Measurements from ENCODE around the gene MAP2.

MAP2 gene

DNA sequence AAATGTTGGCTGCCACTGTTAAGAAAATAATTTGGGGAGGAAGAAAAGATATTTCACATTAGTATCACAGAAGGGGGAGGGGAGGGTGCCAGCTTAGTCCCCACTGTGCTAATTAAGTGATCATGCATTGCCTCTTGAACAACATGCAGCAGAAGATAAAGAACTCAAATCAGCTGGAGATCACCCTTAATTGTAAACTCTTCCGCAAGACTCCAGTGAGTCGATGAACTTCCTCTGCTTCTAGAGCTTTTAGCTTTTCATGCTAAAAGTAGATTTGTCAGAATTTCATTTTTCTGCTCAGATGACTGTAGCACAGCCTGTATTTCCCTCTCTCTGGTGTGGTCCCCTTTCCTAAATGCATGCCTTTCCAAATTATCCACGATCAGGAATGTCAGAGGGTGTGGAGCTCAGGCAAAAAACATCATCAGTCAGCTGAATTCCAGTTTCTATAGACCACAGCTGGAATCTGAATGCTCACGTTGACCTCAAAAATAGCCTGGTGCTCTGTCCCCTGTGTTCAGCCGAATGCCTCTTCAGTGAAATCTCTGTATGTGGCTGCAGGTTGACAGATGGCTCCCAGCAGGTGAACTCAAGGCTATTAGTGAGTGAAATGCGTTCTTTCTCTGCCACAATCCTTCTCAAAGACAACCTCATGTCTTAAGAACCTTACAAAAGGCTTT is 191.0 kb downstream of the MAP2 start:
- H3K4me1 ChIP-seq (ENCODE audit: control insufficient read depth, insufficient read depth, low read length) = no peaks in the 10 kb centered on the region
- H3K36me3 ChIP-seq (ENCODE audit: control insufficient read depth in 2 of 2, insufficient read depth in 2 of 2, low read length in 2 of 2) = no peaks in the 10 kb centered on the region
- no peaks in the 10 kb centered on the region for H3K9me3 ChIP-seq (ENCODE audit: control insufficient read depth in 2 of 2, low read length in 2 of 2)
- H3K27ac ChIP-seq (ENCODE audit: low read length) = no peak overlapping the region
- H3K9ac ChIP-seq (ENCODE audit: low read length in 2 of 2) = no peak overlapping the region
- H3K4me3 ChIP-seq (ENCODE audit: low read length in 2 of 2) = no peak overlapping the region
- no peaks in the 10 kb centered on the region for H3K27me3 ChIP-seq (ENCODE audit: control insufficient read depth in 1 of 2, insufficient read depth in 2 of 2, low read length in 2 of 2)

DNA sequence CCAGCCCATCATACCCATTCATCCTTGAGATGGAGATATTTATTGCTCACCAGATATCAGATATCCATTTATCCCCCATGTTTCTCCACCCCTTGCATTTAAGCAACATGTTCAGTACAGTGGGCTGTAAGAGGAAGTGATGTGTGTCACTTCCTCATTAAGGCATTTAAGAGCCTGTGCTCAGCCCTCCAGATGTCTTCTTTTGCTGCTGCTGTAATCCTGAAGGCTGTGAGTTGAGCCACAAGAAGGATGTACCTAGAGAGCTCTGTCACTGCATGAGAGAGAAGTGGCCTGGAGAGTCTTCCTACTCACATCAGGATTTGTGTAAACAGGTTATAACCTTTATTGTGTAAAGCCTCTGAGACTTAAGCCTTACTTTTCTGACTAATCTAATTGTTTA is 195.9 kb downstream of the MAP2 start:
- H3K36me3 ChIP-seq (ENCODE audit: control insufficient read depth in 2 of 2, insufficient read depth in 2 of 2, low read length in 2 of 2) = no peaks in the 10 kb centered on the region
- H3K9ac ChIP-seq (ENCODE audit: low read length in 2 of 2) = no peak overlapping the region
- no peak overlapping the region for H3K4me3 ChIP-seq (ENCODE audit: low read length in 2 of 2)
- no peaks in the 10 kb centered on the region for H3K27me3 ChIP-seq (ENCODE audit: control insufficient read depth in 1 of 2, insufficient read depth in 2 of 2, low read length in 2 of 2)
- no peaks in the 10 kb centered on the region for H3K9me3 ChIP-seq (ENCODE audit: control insufficient read depth in 2 of 2, low read length in 2 of 2)
- no peaks in the 10 kb centered on the region for H3K4me1 ChIP-seq (ENCODE audit: control insufficient read depth, insufficient read depth, low read length)
- no peak overlapping the region for H3K27ac ChIP-seq (ENCODE audit: low read length)

DNA sequence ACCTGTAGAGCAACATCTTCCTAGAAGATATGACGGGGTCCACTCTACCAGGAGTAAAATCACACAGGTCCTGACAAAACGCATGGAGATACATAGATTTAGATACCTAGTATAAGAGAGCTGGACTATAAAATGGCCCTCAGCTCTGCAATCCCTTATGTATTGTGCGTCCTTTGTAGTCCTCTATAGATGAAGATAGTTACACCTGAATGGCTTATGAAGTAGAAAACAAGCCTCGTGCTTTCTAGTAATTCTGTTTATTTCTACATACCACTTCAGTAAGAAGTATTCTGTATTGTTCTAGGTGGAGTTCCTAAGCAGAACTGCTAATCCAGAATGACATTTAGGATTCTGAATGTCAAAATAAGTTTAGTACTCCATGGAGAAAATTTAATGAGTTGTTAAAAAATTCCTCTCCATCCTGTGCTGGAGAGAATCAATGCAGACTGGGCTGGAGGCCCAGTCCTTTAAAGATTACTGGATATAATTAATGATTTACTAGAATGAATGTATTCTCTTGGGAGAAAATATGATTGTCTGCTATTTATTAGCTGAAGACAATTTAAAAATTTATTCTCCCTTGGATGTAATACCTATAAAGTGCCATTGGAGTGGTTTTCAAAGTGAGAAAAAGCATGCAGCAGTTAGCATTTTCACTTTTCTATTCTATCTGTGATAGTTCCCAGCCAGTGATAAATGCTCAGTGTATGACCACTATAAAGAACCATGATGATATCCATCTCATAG is 200.5 kb downstream of the MAP2 start:
- no peak overlapping the region for H3K27ac ChIP-seq (ENCODE audit: low read length)
- no peaks in the 10 kb centered on the region for H3K27me3 ChIP-seq (ENCODE audit: control insufficient read depth in 1 of 2, insufficient read depth in 2 of 2, low read length in 2 of 2)
- no peaks in the 10 kb centered on the region for H3K9me3 ChIP-seq (ENCODE audit: control insufficient read depth in 2 of 2, low read length in 2 of 2)
- H3K4me1 ChIP-seq (ENCODE audit: control insufficient read depth, insufficient read depth, low read length) = no peaks in the 10 kb centered on the region
- no peaks in the 10 kb centered on the region for H3K36me3 ChIP-seq (ENCODE audit: control insufficient read depth in 2 of 2, insufficient read depth in 2 of 2, low read length in 2 of 2)
- H3K9ac ChIP-seq (ENCODE audit: low read length in 2 of 2) = no peak overlapping the region
- no peak overlapping the region for H3K4me3 ChIP-seq (ENCODE audit: low read length in 2 of 2)

DNA sequence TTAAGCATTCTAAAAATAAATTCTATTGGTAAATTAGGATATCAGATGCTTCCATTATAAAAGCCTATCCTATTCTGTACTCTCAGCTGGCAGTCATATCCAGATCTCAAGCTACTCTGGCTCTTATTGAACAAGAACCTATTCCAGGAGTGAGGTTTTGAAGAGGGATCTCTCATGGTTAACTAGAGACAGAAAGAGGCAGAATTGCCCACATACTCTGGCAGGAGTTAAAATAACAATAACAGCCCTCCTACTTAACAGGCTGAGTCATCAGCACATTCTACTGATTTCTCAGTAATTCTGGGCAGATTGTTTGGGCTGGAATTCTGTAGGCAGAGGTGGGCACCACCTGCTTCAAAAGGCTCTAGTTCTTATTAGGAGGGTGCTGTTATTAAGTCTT is 205.8 kb downstream of the MAP2 start:
- H3K4me1 ChIP-seq (ENCODE audit: control insufficient read depth, insufficient read depth, low read length) = no peaks in the 10 kb centered on the region

DNA sequence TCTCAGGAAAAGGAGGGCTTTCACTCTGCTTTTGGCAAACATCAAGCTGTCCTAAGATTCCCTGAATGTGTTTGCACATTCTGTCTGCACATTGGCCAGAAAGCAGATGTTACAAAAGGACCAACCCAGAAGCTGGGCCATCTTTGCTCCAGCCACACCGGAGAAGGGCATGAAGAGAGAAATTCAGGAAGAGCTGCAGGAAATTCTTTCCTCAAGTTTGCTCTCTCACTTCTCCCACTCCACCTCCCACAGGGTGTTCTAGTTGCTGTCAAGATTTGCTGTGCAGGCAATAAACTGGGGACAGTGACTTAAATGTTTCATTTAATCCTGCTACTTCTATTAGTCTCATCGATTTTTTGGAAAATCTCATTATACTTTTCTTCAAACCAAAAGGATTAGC is 210.1 kb downstream of the MAP2 start:
- Histone ChIP-seq H3K36me3 (ENCODE audit: control insufficient read depth in 2 of 2, insufficient read depth in 2 of 2, low read length in 2 of 2) (no peaks in the 10 kb centered on the region), H3K27ac (ENCODE audit: low read length) (no peak overlapping the region), H3K9me3 (ENCODE audit: control insufficient read depth in 2 of 2, low read length in 2 of 2) (no peaks in the 10 kb centered on the region), H3K4me1 (ENCODE audit: control insufficient read depth, insufficient read depth, low read length) (no peaks in the 10 kb centered on the region), H3K4me3 (ENCODE audit: low read length in 2 of 2) (no peak overlapping the region), H3K9ac (ENCODE audit: low read length in 2 of 2) (no peak overlapping the region), H3K27me3 (ENCODE audit: control insufficient read depth in 1 of 2, insufficient read depth in 2 of 2, low read length in 2 of 2) (no peaks in the 10 kb centered on the region)

More for the DNA sequence above, 205.8 kb downstream of the MAP2 start:
- Histone ChIP-seq H3K4me3 (ENCODE audit: low read length in 2 of 2) (no peak overlapping the region), H3K36me3 (ENCODE audit: control insufficient read depth in 2 of 2, insufficient read depth in 2 of 2, low read length in 2 of 2) (no peaks in the 10 kb centered on the region), H3K9me3 (ENCODE audit: control insufficient read depth in 2 of 2, low read length in 2 of 2) (no peaks in the 10 kb centered on the region), H3K27ac (ENCODE audit: low read length) (no peak overlapping the region), H3K9ac (ENCODE audit: low read length in 2 of 2) (no peak overlapping the region), H3K27me3 (ENCODE audit: control insufficient read depth in 1 of 2, insufficient read depth in 2 of 2, low read length in 2 of 2) (no peaks in the 10 kb centered on the region)

DNA sequence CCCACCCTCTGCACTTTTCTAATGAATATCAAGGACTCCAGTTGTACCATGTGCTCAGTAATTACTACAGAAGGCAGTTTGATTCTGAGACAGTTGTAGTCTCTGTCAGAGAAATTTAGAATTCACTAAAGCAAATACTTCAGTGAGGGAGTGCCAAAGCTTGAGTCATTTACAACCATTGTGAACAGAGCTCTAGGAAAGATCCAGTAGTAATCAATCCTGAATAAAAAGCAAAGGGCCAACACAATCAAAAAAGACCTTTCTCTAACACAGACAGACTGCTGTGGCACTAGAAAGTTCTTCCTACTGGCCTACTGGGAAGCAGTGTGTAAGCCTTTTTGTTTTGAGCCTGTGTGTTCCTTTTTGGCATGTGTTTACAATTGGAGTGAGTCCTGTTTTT is 212.2 kb downstream of the MAP2 start:
- Histone ChIP-seq H3K27me3 (ENCODE audit: control insufficient read depth in 1 of 2, insufficient read depth in 2 of 2, low read length in 2 of 2) (no peaks in the 10 kb centered on the region), H3K36me3 (ENCODE audit: control insufficient read depth in 2 of 2, insufficient read depth in 2 of 2, low read length in 2 of 2) (no peaks in the 10 kb centered on the region), H3K9ac (ENCODE audit: low read length in 2 of 2) (no peak overlapping the region), H3K4me3 (ENCODE audit: low read length in 2 of 2) (no peak overlapping the region), H3K27ac (ENCODE audit: low read length) (no peak overlapping the region), H3K9me3 (ENCODE audit: control insufficient read depth in 2 of 2, low read length in 2 of 2) (no peaks in the 10 kb centered on the region), H3K4me1 (ENCODE audit: control insufficient read depth, insufficient read depth, low read length) (no peaks in the 10 kb centered on the region)

DNA sequence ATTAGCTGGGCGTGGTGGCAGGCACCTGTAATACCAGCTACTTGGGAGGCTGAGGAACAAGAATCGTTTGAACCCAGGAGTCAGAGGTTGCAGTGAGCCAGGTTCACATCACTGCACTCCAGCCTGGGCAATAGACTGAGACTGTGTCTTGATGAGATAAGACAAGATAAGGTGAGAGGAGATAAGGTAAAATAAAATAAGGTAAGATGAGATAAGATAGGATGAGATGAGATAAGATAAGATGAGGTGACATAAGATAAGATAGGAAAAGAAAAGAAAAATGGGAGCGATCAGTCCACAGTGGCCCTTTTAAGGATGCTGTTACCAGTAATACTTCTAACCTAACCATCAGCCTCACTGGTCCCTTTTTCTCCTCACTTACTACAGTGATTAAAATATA is 213.4 kb downstream of the MAP2 start:
- no peaks in the 10 kb centered on the region for H3K4me1 ChIP-seq (ENCODE audit: control insufficient read depth, insufficient read depth, low read length)
- no peaks in the 10 kb centered on the region for H3K36me3 ChIP-seq (ENCODE audit: control insufficient read depth in 2 of 2, insufficient read depth in 2 of 2, low read length in 2 of 2)
- no peak overlapping the region for H3K27ac ChIP-seq (ENCODE audit: low read length)
- H3K9me3 ChIP-seq (ENCODE audit: control insufficient read depth in 2 of 2, low read length in 2 of 2) = no peaks in the 10 kb centered on the region
- H3K9ac ChIP-seq (ENCODE audit: low read length in 2 of 2) = no peak overlapping the region
- no peak overlapping the region for H3K4me3 ChIP-seq (ENCODE audit: low read length in 2 of 2)
- H3K27me3 ChIP-seq (ENCODE audit: control insufficient read depth in 1 of 2, insufficient read depth in 2 of 2, low read length in 2 of 2) = no peaks in the 10 kb centered on the region

DNA sequence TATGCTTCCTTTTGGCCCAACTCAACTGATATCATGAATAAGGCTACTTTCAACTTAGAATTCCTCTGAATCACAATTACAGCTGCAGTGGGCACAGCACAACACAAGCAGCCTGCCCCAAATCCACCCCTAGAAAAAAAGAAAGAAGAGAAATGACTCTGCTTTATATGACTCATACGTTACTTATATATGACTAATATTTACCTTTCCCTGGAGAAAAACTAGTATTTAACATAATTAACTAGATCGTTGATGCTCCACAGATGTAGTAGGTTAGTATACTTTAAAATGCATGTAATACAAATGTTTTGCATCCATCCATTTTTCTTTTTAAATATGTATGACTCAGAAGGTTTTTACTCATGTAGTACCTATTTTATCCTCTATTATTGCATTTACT is 214.5 kb downstream of the MAP2 start:
- no peaks in the 10 kb centered on the region for H3K36me3 ChIP-seq (ENCODE audit: control insufficient read depth in 2 of 2, insufficient read depth in 2 of 2, low read length in 2 of 2)

DNA sequence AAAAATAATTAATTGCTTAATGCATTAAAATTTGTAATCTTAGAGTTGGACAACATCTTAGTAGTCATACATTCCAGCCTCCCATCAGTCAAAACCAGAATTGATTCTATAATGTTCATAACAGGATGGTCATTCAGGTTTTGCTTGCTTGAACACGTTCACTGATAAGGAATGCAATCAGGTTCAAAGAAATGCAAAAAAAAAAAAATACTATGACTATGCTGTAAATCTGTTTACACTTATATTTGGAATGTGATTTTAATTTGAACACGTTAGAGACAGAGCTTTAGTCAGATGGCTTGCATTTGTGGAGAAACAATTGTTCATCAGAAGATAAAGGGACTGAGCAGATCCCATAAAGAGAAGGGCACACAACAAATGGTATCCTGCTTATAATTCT is 216.5 kb downstream of the MAP2 start:
- Histone ChIP-seq H3K36me3 (ENCODE audit: control insufficient read depth in 2 of 2, insufficient read depth in 2 of 2, low read length in 2 of 2) (no peaks in the 10 kb centered on the region), H3K27me3 (ENCODE audit: control insufficient read depth in 1 of 2, insufficient read depth in 2 of 2, low read length in 2 of 2) (no peaks in the 10 kb centered on the region), H3K4me3 (ENCODE audit: low read length in 2 of 2) (no peak overlapping the region), H3K9me3 (ENCODE audit: control insufficient read depth in 2 of 2, low read length in 2 of 2) (no peaks in the 10 kb centered on the region), H3K9ac (ENCODE audit: low read length in 2 of 2) (no peak overlapping the region), H3K27ac (ENCODE audit: low read length) (no peak overlapping the region), H3K4me1 (ENCODE audit: control insufficient read depth, insufficient read depth, low read length) (no peaks in the 10 kb centered on the region)

More for the DNA sequence above, 214.5 kb downstream of the MAP2 start:
- Histone ChIP-seq H3K9me3 (ENCODE audit: control insufficient read depth in 2 of 2, low read length in 2 of 2) (no peaks in the 10 kb centered on the region), H3K9ac (ENCODE audit: low read length in 2 of 2) (no peak overlapping the region), H3K27me3 (ENCODE audit: control insufficient read depth in 1 of 2, insufficient read depth in 2 of 2, low read length in 2 of 2) (no peaks in the 10 kb centered on the region), H3K4me3 (ENCODE audit: low read length in 2 of 2) (no peak overlapping the region), H3K4me1 (ENCODE audit: control insufficient read depth, insufficient read depth, low read length) (no peaks in the 10 kb centered on the region), H3K27ac (ENCODE audit: low read length) (no peak overlapping the region)

DNA sequence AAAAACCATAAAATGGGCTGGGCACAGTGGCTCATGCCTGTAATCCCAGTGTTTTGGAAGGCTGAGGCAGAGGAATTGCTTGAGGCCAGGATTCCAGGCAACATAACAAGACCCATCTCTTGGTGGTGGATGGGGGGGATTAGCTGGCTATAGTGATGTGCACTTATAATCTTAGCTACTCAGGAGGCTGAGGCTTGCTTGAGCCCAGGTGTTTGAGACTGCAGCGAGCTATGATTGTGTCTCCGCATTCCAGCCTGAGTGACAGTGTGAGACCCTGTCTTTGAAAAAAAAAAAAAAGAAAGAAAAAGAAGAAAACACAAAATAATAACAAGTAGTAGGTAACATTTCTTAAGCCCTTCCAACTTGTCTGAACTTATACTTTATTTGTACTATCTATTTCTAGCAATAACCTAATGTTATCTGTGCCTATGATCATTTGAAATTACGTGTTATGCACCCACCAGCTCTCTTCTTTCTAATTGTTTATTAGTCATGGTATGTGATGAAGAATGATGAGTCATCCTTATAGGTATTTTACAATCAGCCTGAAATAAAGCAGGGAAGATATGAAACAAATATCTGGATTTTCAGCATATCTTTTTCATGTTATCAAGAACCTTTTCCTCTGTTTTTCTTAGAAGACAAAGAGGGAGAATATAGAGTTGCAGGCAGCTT is 218.4 kb downstream of the MAP2 start:
- Histone ChIP-seq H3K27me3 (ENCODE audit: control insufficient read depth in 1 of 2, insufficient read depth in 2 of 2, low read length in 2 of 2) (no peaks in the 10 kb centered on the region), H3K9me3 (ENCODE audit: control insufficient read depth in 2 of 2, low read length in 2 of 2) (no peaks in the 10 kb centered on the region), H3K4me3 (ENCODE audit: low read length in 2 of 2) (no peak overlapping the region), H3K27ac (ENCODE audit: low read length) (no peak overlapping the region), H3K4me1 (ENCODE audit: control insufficient read depth, insufficient read depth, low read length) (no peaks in the 10 kb centered on the region), H3K36me3 (ENCODE audit: control insufficient read depth in 2 of 2, insufficient read depth in 2 of 2, low read length in 2 of 2) (no peaks in the 10 kb centered on the region), H3K9ac (ENCODE audit: low read length in 2 of 2) (no peak overlapping the region)

DNA sequence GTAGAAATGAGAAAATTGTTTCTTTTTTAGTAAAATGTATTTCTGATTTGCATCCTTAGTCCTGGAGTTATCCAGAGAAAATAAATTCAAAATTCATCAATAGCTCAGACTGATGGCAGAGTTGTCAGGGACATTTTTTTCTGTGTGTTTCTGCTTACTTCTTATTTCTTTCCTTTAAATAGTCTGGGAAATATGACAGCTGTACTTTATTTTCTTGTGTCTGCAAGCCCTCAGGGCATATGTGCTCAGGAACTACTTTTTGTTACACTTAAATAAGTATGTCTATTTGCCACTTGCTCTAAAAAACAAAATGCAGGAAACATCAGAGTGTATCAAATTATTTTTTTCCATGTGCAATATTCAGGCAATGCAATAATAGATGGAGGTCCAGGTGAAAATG is 221.0 kb downstream of the MAP2 start:
- H3K4me3 ChIP-seq (ENCODE audit: low read length in 2 of 2) = no peak overlapping the region
- no peaks in the 10 kb centered on the region for H3K4me1 ChIP-seq (ENCODE audit: control insufficient read depth, insufficient read depth, low read length)
- H3K9ac ChIP-seq (ENCODE audit: low read length in 2 of 2) = no peak overlapping the region
- H3K27ac ChIP-seq (ENCODE audit: low read length) = no peak overlapping the region
- H3K36me3 ChIP-seq (ENCODE audit: control insufficient read depth in 2 of 2, insufficient read depth in 2 of 2, low read length in 2 of 2) = no peaks in the 10 kb centered on the region
- no peaks in the 10 kb centered on the region for H3K9me3 ChIP-seq (ENCODE audit: control insufficient read depth in 2 of 2, low read length in 2 of 2)
- no peaks in the 10 kb centered on the region for H3K27me3 ChIP-seq (ENCODE audit: control insufficient read depth in 1 of 2, insufficient read depth in 2 of 2, low read length in 2 of 2)
